ENCODE data around the gene ZFP92.
"Not testable (repeated sequence)": the region's sequence is repeated elsewhere in the genome, so short reads cannot be mapped to it uniquely, and the experiment has no call there.

GRCh38 chrX:153389460-153389768 is 21.9 kb upstream of the ZFP92 start:
- not testable (repeated sequence) for TF ChIP-seq CTCF (conservative IDR thresholded peaks at IDR 0.05 in 1 of 2, IDR thresholded peaks at IDR 0.05 in 1 of 2; ENCODE audit: extremely low read depth in 1 of 2, insufficient read depth in 1 of 2, low read depth in 1 of 2, low read length in 2 of 2); EZH2 (IDR thresholded peaks at IDR 0.05; ENCODE audit: borderline replicate concordance, low read length)

Data from mammary epithelial cell (primary cell).